Embryonic facial prominence (tissue), 1 donor: ENCODE data around the gene NASP.

Experiments
- DNase-seq: peaks from one replicate; pipeline ENCODE4 v3.0.0-alpha.2; 2016; ENCODE audit errors: extremely low spot score

Gene NASP

GRCh38 chr1:45619149-45619921, 35.5 kb downstream of the NASP start:
- no peak for DNase-seq

DNA sequence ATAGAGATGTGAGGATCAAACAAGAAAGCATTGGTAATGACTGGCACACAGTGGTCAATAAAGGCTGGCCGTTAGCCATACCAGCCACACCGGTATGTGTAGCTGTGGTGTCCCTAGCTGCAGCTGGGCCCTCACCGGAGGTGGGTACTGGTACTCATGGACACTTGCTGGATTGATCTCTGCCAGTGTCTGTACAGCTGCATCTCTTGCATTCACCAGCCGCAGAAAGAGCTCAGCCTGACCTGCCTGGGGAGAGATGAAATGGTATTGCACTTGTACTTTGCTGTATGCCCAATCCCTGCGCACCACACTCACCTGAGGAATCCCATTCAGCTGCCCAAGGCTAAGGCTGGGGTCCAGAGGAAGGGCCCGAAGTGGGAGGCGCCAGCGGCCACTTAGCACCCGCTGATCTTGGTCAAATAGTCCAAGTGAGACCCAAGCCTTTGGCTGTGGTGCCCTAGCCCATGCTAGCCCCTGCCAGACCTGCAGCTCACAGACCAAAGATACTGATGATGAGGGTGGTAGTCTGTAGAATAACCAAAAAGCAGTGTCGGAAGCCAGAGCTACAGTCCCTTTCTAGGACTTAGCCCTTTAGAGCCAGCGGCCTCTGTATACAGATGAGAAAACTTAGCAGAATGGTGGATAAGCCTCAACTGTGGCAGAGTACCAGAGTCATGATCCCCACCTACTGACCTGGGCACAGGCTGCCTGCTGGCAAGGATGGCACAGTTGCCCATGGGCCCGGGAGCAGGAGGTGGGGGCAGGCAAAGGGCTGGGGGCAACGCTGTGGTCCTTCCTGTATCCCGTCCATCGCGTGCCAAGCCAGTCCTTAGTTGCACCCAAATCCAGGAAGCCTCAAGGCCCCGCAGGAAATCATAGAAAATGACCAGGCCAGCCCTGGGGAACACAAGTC, 37.0 kb downstream of the NASP start:
- DNase-seq, result no peak

GRCh38 chr1:45621501-45621836, 37.6 kb downstream of the NASP start:
- DNase-seq, result no peak

- DNase-seq, result no peak
Observed at GRCh38 chr1:45621895-45622523, 38.2 kb downstream of the NASP start.

DNA sequence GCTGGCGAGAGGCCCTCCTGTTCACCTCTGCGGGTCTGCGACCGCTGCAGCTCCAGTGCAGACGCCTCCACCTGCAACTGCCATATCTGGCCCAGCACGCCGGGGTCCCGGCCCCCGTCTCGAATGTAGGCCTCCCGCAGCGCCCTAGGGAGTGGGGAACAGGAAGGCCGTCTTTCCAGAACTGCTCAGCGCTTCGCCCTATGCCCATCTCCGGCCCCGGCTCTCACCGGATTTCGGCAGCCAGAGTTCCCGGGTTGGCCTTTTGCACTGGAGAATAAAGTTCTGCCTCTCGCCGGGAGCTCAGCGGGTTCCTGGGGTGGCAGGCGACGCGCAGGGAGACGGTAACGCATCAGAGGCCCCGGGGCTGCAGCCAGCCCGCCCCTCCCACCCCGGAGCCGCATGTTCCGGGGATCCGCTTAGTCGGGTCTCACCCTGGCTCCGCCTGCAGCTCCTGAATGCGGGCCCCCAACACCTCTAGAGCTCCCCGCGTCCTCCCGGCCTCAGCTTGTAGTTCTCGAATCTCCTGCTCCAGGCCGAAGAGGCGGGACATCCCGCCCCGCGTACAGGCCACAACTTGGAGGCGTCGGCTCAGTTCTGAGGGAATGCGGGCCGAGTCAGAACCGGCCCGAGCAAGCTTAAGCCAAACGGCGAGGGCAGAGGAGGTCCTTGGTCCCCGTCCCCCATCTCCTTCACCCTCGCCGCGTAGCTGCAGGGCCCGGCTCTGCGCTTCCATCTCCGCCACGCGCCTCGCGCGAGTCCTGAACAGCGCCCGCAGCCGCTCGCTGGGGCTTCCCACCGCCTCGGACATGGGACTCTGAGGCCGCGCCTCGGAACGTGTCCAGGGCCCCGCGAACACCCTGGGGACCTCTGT, 38.9 kb downstream of the NASP start:
- DNase-seq, result no peak

DNA sequence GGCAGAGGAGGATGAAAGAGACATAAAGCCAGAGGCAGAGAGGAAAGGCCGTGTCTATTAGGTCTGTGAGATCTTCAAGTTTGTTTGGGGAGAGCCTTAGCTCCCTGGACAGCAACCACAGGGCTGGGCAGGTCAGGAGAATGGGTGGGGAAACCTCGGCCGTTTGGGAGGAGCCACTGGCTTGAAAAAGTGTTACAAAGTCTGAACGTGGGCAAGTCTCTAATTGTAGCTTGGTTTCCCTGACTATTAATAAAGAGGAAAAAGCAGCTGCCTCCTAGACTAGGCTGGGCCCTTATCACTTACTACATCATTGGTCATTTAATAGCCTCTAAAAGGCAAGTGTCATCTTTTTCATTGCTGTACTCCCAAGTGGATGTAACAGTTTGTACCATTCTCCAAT, 40.1 kb downstream of the NASP start, which contains the start of gene CCDC17:
Gene CCDC17, minus strand, starts transcription at position 83 of the 400 bp plus-strand sequence. CDS start 145 bp downstream, outside the sequence.
- no peak for DNase-seq

DNA sequence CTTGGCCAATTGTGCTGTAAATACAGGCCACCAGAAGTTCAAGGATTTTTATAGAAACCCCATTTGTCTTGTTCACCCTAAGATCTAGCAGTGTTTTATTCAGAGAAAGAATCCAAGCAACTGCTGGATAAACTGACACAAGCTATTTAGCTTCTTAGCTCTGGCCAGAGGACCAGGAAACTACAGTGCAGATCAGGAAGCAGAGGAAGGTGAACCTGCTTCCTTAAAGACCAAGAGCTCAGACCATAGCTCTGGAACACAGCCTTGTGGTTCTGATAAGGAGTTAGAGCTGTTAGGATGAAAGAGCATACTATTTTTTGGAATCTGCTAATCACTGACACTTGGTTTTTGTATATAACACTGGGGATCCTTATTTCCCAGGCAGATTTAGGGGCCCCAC, 45.2 kb downstream of the NASP start:
- no peak for DNase-seq

DNA sequence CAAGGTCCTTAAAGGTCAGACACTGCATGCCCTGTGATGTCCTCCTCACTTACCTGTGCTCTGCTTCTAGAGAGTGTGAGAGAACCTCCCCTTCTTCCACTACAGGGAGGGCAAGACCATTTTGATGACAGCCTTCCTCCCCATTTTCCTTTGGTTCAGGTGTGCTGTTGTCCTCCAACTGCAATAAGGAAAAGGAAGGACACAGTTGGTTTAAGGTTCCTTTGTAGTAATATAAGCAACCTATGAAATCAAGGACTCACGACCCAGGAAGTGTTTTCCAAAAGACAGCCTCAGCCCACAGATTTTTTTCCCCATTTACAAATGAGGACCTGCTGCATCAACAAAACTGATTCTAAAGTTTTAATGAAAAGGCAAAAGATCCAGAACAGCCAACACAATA, 46.6 kb downstream of the NASP start:
- DNase-seq, result no peak

- no peak for DNase-seq
Observed at GRCh38 chr1:45635211-45635610, 51.4 kb downstream of the NASP start.

DNA sequence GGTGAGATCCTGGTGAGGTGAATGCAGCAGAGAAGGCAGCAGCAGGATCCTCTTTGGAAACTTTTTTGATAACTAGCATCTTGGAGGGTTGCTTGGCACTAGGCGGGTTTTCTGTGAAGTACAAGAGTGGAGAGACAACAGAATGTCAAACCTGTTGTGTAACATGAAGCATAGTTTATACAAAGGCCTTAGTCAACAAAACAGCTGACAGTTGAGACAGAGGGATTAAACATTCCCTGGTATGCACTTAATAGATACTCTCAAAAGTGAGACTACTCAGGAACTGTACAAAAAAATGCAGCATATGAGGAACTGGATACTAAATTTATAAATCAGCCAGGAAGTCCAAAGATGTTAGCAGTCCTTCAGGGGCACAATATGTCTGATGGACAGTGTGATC, 56.5 kb downstream of the NASP start:
- no peak for DNase-seq

GRCh38 chr1:45643321-45643720, 59.5 kb downstream of the NASP start:
- no peak for DNase-seq

DNA sequence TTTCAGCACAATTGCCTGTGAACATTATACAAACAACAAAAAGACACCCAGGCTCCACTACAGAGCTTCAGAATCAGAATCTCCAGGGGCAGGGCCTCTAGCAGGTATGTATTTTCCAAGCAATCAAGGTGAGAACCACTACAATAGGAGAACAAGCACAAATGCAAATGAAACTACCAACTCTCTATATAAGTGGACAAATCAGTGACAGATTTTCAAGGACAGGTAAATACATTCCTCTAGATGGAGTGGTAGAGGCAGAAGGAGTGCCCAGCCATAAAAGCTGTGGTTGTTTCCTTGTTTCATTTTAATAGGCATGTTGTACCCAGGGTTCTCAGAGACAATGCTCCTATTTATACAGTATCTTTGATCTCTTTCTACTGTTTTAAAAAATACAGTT, 60.1 kb downstream of the NASP start:
- DNase-seq, result no peak

GRCh38 chr1:45644661-45645060, 60.8 kb downstream of the NASP start:
- DNase-seq, result no peak

- no peak for DNase-seq
Observed at GRCh38 chr1:45647248-45648021, 63.6 kb downstream of the NASP start.

DNA sequence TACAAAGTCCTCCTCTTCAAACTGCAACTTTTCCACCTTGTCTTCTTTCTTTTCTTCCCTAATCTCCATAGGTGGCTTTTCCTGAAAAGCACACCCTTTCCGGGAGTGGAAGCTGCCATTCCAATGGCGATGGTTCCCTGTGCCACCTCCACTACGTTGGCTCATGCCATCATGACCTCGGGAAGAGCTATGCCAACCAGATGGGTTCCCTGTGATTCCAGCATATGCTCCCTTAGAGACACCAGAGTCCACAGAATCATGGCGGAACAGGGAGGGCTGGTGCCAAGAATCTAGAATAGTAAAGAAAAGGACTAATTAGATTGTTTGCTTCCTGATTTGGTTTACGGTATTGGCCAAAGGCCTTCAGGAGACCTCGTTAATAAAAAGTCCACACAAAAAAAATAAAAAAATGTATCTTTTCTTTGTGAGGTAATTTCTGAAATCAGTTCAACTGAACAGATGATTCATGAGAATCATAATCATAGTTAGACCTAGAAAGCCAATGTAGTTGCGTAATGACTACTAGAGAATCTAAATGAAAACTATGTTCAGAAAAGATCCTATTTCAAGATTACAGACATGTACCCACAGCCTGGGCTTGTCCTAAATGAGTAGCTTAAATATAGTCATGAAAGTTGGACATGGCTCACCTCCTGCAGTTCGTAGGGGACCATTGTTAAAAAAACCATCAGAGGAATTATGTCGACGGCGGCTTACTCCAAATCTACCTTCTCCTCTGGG, 70.9 kb downstream of the NASP start:
- no peak for DNase-seq

GRCh38 chr1:45656573-45657226, 72.9 kb downstream of the NASP start:
- no peak for DNase-seq

DNA sequence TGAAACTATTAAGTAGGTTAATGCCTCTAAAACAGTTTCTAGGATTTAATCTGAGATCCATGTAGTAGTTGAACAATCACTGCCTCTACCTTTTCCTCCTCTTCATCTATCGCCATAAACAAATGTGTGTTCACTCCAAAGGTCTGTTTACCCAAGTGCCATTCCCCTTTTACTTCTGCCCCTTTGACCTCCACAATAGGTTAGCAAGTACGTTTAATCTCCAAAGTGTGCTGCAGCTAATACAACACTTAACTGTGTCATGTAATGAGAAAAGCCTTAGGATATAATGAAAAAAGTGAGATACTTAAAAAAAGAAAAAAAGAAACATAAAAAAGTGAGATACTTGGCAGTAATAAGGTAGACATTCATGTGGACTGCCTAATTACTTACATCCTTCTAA, 74.3 kb downstream of the NASP start:
- DNase-seq, result no peak

DNA sequence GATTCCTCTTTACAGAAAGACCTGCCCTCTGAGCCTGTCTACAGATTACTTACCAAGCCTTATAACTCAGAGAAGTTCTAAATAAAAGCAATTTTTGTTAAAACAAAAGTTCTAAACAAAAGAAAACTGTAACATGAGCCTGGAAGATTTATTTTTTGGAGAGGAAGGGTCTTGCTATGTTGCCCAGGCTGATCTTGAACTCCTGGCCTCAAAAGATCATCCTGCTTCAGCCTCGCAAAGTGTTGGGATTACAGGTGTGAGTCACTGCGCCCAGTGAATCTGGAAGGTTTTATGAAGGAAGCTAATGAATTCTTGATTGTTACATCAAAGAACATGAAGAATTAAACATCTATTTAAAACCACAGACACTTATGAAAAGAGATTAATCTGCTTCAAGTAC, 75.4 kb downstream of the NASP start:
- DNase-seq, result no peak

GRCh38 chr1:45660336-45660735, 76.5 kb downstream of the NASP start:
- DNase-seq, result no peak

- no peak for DNase-seq
Observed at GRCh38 chr1:45666836-45667235, 83.0 kb downstream of the NASP start.
